ENCODE measurements around the gene ALAD.
A peak's percentile ranks its signal among the peaks of the same experiment; 100 is the strongest.

GRCh38 chr9:113376634-113377567, 24.2 kb downstream of the ALAD start, which contains the start of gene HDHD3:
- TF ChIP-seq CTCF (IDR thresholded peaks at IDR 0.05) (peak in 1 of 3 donors; percentile 45), POLR2A (IDR thresholded peaks at IDR 0.05) (no peak)

All from lower leg skin (tissue), 3 donors.